Endothelial cell (in vitro differentiated cells): ENCODE measurements around the gene EMCN. TPM values are rescaled to one million over a fixed set of nuclear protein-coding genes. Genes with fewer than 3 reads are reported as not detected.

Source experiments
- DNase-seq: peaks from one replicate; pipeline ENCODE4 v3.0.0; 2021; ENCODE audit warnings: low spot score
- H3K27ac Mint-ChIP-seq: one replicate; pipeline ENCODE4 v1.8.0; 2021; ENCODE audit warnings: mixed read lengths, inconsistent platforms; ENCODE audit not compliant: unreplicated experiment
- H3K27me3 Mint-ChIP-seq: one replicate; pipeline ENCODE4 v1.8.0; 2021; ENCODE audit warnings: mild to moderate bottlenecking, moderate library complexity, mixed read lengths, inconsistent platforms; ENCODE audit not compliant: unreplicated experiment
- H3K36me3 Mint-ChIP-seq: one replicate; pipeline ENCODE4 v1.8.0; 2021; ENCODE audit warnings: mild to moderate bottlenecking, low read depth, mixed read lengths, inconsistent platforms; ENCODE audit not compliant: unreplicated experiment
- H3K4me1 Mint-ChIP-seq: one replicate; pipeline ENCODE4 v1.8.0; 2021; ENCODE audit warnings: mild to moderate bottlenecking, mixed read lengths, inconsistent platforms; ENCODE audit not compliant: unreplicated experiment
- H3K4me3 Mint-ChIP-seq: one replicate; pipeline ENCODE4 v1.8.0; 2021; ENCODE audit warnings: mild to moderate bottlenecking, mixed read lengths, inconsistent platforms; ENCODE audit not compliant: unreplicated experiment
- H3K9me3 Mint-ChIP-seq: one replicate; pipeline ENCODE4 v1.8.0; 2021; ENCODE audit warnings: mixed read lengths, inconsistent platforms; ENCODE audit not compliant: unreplicated experiment
- long read RNA-seq: library from polyadenylated mRNA; unstranded; transcript quantifications from one replicate; pipeline ENCODE4 v2.0.0, GENCODE V29; 2020; ENCODE audit not compliant: unreplicated experiment
- total RNA-seq: library from RNA; stranded (reverse); fragmentation: NEBNext Ultra II Directional; extraction: Animal tissue kit (Norgen Biotek cat#: 25700); gene quantifications from one replicate; pipeline ENCODE4 v1.2.1, GENCODE V29; 2021; ENCODE audit not compliant: unreplicated experiment
- TF ChIP-seq, protein P1 (sequence below): fragments of 200-600 bp; sonication (generic); IDR thresholded peaks from one replicate; pipeline ENCODE4 v1.5.0; 2021; ENCODE audit warnings: antibody characterized with exemption; ENCODE audit not compliant: unreplicated experiment

EMCN gene, protein sequence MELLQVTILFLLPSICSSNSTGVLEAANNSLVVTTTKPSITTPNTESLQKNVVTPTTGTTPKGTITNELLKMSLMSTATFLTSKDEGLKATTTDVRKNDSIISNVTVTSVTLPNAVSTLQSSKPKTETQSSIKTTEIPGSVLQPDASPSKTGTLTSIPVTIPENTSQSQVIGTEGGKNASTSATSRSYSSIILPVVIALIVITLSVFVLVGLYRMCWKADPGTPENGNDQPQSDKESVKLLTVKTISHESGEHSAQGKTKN
- total RNA-seq: 70.4 TPM
- long read RNA-seq, full-length matches to known transcripts: 63 of 74 reads
- long read RNA-seq, partial matches to known transcripts: 7 of 74 reads
- long read RNA-seq, other reads (novel, unspliced or antisense): 4 of 74 reads

DNA sequence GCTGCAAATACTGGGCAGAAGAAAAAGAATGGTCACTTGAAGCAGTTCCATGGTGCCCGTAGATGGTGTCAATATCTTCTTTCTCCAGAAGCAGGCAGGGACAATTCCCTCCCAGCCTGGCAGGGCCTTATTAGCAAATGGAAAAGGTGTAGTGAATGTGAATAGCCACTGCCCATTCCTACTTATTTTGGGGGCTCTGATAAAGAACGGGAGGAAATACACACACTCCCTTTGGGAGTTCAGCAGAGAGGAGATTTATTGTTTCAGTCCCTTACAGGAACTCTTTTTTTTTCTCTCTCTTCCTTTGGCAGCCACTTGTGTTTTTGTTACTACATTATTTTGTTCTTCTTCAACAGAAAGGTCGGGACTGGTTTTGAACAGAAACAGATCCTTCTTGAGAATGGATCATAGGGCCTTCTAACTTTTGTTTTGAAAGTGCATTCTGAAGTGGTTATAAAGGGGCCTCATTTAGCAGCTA, at the start of gene EMCN:
EMCN (minus strand) TSS at position 159 of the 478 bp plus-strand sequence; CDS start at position 51, 108 bp downstream.
- H3K4me1 Mint-ChIP-seq: peaks cover 45% of the 10 kb centered on the region
- H3K4me3 Mint-ChIP-seq: peak within 1 kb of the TSS; percentile 92

DNA sequence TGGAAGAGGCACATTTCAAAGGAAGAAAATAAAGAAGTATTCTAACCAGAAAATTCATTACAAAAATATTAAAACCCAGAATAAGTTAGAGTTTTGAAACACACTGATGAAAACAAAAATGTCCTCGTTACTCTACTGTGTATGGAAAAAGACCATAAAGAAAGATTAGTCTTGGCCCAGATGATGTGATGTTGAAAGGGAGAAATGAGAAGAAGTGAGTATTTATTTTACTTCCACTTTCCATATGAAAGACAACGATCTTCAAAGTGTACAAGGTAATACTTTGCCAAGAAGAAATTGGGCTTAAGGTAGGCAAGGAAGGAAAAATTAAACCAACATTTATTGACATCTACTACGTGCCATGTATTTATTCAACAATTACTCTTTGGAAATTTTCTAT, 48.6 kb upstream of the EMCN start:
- no peak for DNase-seq
- H3K27ac Mint-ChIP-seq: no peak overlapping the region
- H3K9me3 Mint-ChIP-seq: no peaks in the 10 kb centered on the region
- no peaks in the 10 kb centered on the region for H3K27me3 Mint-ChIP-seq
- H3K36me3 Mint-ChIP-seq: no peaks in the 10 kb centered on the region
- TF ChIP-seq, protein P1, sequence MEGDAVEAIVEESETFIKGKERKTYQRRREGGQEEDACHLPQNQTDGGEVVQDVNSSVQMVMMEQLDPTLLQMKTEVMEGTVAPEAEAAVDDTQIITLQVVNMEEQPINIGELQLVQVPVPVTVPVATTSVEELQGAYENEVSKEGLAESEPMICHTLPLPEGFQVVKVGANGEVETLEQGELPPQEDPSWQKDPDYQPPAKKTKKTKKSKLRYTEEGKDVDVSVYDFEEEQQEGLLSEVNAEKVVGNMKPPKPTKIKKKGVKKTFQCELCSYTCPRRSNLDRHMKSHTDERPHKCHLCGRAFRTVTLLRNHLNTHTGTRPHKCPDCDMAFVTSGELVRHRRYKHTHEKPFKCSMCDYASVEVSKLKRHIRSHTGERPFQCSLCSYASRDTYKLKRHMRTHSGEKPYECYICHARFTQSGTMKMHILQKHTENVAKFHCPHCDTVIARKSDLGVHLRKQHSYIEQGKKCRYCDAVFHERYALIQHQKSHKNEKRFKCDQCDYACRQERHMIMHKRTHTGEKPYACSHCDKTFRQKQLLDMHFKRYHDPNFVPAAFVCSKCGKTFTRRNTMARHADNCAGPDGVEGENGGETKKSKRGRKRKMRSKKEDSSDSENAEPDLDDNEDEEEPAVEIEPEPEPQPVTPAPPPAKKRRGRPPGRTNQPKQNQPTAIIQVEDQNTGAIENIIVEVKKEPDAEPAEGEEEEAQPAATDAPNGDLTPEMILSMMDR: no peak
- H3K4me1 Mint-ChIP-seq: no peaks in the 10 kb centered on the region
- no peak overlapping the region for H3K4me3 Mint-ChIP-seq

More for the DNA sequence above, at the start of gene EMCN:
- TF ChIP-seq, protein P1: no peak
- DNase-seq: peak; percentile 8
- no peaks in the 10 kb centered on the region for H3K36me3 Mint-ChIP-seq
- H3K9me3 Mint-ChIP-seq: no peaks in the 10 kb centered on the region
- no peaks in the 10 kb centered on the region for H3K27me3 Mint-ChIP-seq
- H3K27ac Mint-ChIP-seq: peak within 1 kb of the TSS; percentile 86

DNA sequence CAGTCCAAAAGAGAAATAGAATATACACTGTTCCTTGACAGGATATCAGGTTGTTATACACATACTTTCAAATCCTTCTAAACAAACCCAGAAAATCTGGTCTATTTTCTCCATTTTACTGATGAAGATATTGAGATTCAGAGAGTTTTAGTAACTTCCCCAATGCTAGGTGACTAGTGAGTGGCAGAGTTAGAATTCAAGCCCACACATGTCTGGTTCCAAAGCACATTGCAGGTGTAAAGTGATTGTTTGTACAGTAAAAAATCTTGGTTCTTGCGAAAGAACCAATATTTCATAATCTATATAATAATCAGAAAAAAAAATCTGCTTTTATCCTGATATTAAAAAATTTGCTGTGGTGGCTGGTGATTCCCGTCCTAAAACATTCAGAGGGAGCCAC, 39.5 kb upstream of the EMCN start:
- no peaks in the 10 kb centered on the region for H3K36me3 Mint-ChIP-seq
- peaks cover 8% of the 10 kb centered on the region for H3K9me3 Mint-ChIP-seq
- peaks cover 3% of the 10 kb centered on the region for H3K4me1 Mint-ChIP-seq
- TF ChIP-seq, protein P1: no peak
- no peak for DNase-seq
- no peak overlapping the region for H3K27ac Mint-ChIP-seq
- no peak overlapping the region for H3K4me3 Mint-ChIP-seq
- H3K27me3 Mint-ChIP-seq: peaks cover 4% of the 10 kb centered on the region

DNA sequence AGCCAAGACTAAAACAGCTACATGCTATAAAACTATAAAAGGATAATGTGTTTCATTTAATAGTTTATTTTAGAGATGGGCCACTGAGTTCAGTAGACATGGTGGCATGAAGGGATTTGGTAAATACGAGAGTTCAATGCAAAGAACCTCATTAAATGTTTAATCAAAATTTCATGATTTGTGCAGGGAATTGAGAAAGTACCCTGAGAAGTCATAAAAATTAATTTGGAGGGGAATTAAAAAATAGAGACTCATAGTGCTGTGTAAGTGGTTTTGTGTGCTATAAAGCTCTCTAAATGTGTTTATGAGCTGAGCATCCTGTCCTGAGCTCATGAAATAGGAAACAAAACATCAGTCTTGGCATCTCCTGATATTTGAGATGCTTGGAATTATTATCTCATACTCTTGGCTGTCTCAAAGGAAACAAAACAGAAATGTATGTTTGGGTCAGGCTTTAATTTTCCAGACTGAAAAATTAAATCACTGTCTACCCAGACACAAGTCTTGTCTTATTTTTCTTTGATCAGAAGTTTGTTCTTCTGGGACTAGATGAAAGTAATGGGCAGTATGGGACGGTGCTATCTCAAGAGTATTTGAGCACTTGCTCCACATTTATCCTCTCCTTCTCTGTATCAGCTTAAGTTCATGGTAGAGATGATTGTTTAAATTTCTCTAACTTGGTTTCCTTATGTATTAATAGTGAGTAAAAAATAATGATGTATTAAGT, 38.0 kb upstream of the EMCN start:
- TF ChIP-seq, protein P1: no peak
- Mint-ChIP-seq H3K27me3 (peaks cover 4% of the 10 kb centered on the region), H3K4me3 (no peak overlapping the region), H3K27ac (no peak overlapping the region), H3K36me3 (no peaks in the 10 kb centered on the region), H3K9me3 (peaks cover 8% of the 10 kb centered on the region), H3K4me1 (peaks cover 3% of the 10 kb centered on the region)
- no peak for DNase-seq

DNA sequence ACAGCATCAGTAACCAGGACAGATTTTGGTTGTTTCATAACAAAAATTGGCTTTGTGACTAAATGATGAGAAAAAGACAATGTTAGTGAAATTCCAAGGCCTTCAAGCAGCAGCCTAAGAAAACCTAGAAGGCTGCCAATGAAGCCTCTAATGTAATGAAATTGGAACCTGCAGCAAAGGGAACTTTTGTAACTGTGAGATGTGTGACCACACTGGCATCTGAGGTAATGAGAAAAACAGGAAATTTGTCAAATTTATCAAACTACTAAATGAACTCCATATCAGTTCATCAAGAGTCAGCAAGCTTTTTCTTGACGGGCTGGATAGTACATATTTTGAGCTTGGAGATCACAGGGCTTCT, 30.4 kb upstream of the EMCN start:
- peaks cover 4% of the 10 kb centered on the region for H3K4me1 Mint-ChIP-seq
- TF ChIP-seq, protein P1: no peak
- no peak overlapping the region for H3K4me3 Mint-ChIP-seq
- no peak for DNase-seq
- H3K9me3 Mint-ChIP-seq: no peaks in the 10 kb centered on the region
- no peaks in the 10 kb centered on the region for H3K36me3 Mint-ChIP-seq
- no peak overlapping the region for H3K27ac Mint-ChIP-seq
- H3K27me3 Mint-ChIP-seq: no peaks in the 10 kb centered on the region
